ENCODE results near the gene YIF1A. TPM values are rescaled to one million over a fixed set of nuclear protein-coding genes. Genes with fewer than 3 reads are reported as not detected.

YIF1A gene
- total RNA-seq, 1 experiment from 2014 or later = 54.7 TPM

DNA sequence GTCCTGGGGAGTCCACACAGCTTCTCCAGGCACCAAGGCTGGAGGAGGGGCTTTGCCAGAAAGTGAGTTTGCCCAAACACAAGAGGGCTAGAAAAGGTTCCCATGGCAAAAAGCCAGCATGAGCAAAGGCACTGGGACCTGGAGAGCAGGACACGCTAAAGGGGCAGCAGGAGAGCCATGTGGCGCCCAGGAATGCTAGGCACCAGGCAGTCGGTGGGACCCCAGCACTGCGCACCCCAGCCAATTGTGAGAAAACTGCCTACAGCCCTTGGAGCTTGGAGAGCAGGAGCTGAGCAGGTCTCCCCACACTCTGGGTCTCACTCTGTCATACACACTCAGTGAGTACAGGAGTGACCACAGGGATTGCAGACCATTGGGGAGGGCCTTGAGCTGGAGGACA, 25.7 kb downstream of the YIF1A start:
- H3K36me3 ChIP-seq (ENCODE audit: control insufficient read depth in 1 of 2, insufficient read depth in 2 of 2, low read length in 2 of 2) = peaks cover 6 to 12% of the 10 kb centered on the region in 2 experiments
- peaks cover 5 to 28% of the 10 kb centered on the region in 2 experiments for H3K4me1 ChIP-seq (ENCODE audit: control insufficient read depth in 1 of 2, insufficient read depth in 2 of 2, low read length in 2 of 2)
- H3K79me2 ChIP-seq (ENCODE audit: insufficient read depth, low read length) = peaks cover 20% of the 10 kb centered on the region; the same call in 1 of the 2 replicates
- H3K9me3 ChIP-seq (ENCODE audit: control insufficient read depth in 1 of 2, insufficient read depth in 1 of 2, low read depth in 1 of 2, low read length in 2 of 2) = no peaks in the 10 kb centered on the region
- ATAC-seq (no peak), DNase-seq (ENCODE audit: low read depth, low spot score) (no peak)
- H2AFZ ChIP-seq (ENCODE audit: low read depth, low read length, poor library complexity, severe bottlenecking) = no peak overlapping the region
- ChIA-PET CTCF (interaction anchor here (1.2 kb wide), 1 partner anchor 16 kb away, joined by 3 read pairs; no protein-coding TSS in a partner anchor), RAD21 (ENCODE audit: low non-redundant PET in 1 of 2, low total read pairs in 2 of 2, uncharacterized antibody in 2 of 2, unreplicated experiment in 2 of 2) (no interaction called here), POLR2A (no interaction called here)
- BruUV-seq (replicated peaks) = no TSS peak
- H3K4me3 ChIP-seq (replicated peaks in 1 of 2; ENCODE audit: low read depth in 1 of 2, low read length in 2 of 2) = no peak overlapping the region
- TF ChIP-seq, protein P1, sequence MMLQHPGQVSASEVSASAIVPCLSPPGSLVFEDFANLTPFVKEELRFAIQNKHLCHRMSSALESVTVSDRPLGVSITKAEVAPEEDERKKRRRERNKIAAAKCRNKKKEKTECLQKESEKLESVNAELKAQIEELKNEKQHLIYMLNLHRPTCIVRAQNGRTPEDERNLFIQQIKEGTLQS (IDR thresholded peaks at IDR 0.05) = no peak
- TF ChIP-seq POLR2AphosphoS5 (IDR thresholded peaks at IDR 0.05; ENCODE audit: low read depth, low read length) (no peak), CEBPB (IDR thresholded peaks at IDR 0.05; ENCODE audit: low read depth) (no peak), CBX3 (IDR thresholded peaks at IDR 0.05; ENCODE audit: low read depth) (no peak), EGR1 (IDR thresholded peaks at IDR 0.05; ENCODE audit: low read depth) (no peak), FOSL1 (IDR thresholded peaks at IDR 0.05; ENCODE audit: low read depth) (no peak), SRF (IDR thresholded peaks at IDR 0.05; ENCODE audit: low read depth) (no peak), POLR2A (IDR thresholded peaks at IDR 0.05; ENCODE audit: borderline replicate concordance, extremely low read depth, insufficient read depth, insufficient read length) (no peak), SIN3A (IDR thresholded peaks at IDR 0.05; ENCODE audit: low read depth) (no peak), ZFX (IDR thresholded peaks at IDR 0.05) (no peak), EZH2 (IDR thresholded peaks at IDR 0.05) (no peak), SP1 (IDR thresholded peaks at IDR 0.05; ENCODE audit: low read depth) (no peak), JUND (IDR thresholded peaks at IDR 0.05) (no peak), YY1 (IDR thresholded peaks at IDR 0.05; ENCODE audit: extremely low read depth, insufficient replicate concordance, low read depth, low read length) (no peak)
- TF ChIP-seq, protein P2, sequence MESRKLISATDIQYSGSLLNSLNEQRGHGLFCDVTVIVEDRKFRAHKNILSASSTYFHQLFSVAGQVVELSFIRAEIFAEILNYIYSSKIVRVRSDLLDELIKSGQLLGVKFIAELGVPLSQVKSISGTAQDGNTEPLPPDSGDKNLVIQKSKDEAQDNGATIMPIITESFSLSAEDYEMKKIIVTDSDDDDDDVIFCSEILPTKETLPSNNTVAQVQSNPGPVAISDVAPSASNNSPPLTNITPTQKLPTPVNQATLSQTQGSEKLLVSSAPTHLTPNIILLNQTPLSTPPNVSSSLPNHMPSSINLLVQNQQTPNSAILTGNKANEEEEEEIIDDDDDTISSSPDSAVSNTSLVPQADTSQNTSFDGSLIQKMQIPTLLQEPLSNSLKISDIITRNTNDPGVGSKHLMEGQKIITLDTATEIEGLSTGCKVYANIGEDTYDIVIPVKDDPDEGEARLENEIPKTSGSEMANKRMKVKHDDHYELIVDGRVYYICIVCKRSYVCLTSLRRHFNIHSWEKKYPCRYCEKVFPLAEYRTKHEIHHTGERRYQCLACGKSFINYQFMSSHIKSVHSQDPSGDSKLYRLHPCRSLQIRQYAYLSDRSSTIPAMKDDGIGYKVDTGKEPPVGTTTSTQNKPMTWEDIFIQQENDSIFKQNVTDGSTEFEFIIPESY (IDR thresholded peaks at IDR 0.05; ENCODE audit: extremely low read depth, insufficient replicate concordance, low read length) = no peak
- TF ChIP-seq, protein P3, sequence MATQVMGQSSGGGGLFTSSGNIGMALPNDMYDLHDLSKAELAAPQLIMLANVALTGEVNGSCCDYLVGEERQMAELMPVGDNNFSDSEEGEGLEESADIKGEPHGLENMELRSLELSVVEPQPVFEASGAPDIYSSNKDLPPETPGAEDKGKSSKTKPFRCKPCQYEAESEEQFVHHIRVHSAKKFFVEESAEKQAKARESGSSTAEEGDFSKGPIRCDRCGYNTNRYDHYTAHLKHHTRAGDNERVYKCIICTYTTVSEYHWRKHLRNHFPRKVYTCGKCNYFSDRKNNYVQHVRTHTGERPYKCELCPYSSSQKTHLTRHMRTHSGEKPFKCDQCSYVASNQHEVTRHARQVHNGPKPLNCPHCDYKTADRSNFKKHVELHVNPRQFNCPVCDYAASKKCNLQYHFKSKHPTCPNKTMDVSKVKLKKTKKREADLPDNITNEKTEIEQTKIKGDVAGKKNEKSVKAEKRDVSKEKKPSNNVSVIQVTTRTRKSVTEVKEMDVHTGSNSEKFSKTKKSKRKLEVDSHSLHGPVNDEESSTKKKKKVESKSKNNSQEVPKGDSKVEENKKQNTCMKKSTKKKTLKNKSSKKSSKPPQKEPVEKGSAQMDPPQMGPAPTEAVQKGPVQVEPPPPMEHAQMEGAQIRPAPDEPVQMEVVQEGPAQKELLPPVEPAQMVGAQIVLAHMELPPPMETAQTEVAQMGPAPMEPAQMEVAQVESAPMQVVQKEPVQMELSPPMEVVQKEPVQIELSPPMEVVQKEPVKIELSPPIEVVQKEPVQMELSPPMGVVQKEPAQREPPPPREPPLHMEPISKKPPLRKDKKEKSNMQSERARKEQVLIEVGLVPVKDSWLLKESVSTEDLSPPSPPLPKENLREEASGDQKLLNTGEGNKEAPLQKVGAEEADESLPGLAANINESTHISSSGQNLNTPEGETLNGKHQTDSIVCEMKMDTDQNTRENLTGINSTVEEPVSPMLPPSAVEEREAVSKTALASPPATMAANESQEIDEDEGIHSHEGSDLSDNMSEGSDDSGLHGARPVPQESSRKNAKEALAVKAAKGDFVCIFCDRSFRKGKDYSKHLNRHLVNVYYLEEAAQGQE (IDR thresholded peaks at IDR 0.05; ENCODE audit: low read depth) = no peak
- TF ChIP-seq, protein P4, sequence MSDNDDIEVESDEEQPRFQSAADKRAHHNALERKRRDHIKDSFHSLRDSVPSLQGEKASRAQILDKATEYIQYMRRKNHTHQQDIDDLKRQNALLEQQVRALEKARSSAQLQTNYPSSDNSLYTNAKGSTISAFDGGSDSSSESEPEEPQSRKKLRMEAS (IDR thresholded peaks at IDR 0.05) = no peak
- TF ChIP-seq, protein P5, sequence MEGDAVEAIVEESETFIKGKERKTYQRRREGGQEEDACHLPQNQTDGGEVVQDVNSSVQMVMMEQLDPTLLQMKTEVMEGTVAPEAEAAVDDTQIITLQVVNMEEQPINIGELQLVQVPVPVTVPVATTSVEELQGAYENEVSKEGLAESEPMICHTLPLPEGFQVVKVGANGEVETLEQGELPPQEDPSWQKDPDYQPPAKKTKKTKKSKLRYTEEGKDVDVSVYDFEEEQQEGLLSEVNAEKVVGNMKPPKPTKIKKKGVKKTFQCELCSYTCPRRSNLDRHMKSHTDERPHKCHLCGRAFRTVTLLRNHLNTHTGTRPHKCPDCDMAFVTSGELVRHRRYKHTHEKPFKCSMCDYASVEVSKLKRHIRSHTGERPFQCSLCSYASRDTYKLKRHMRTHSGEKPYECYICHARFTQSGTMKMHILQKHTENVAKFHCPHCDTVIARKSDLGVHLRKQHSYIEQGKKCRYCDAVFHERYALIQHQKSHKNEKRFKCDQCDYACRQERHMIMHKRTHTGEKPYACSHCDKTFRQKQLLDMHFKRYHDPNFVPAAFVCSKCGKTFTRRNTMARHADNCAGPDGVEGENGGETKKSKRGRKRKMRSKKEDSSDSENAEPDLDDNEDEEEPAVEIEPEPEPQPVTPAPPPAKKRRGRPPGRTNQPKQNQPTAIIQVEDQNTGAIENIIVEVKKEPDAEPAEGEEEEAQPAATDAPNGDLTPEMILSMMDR (IDR thresholded peaks at IDR 0.05 in 2 of 3, conservative IDR thresholded peaks at IDR 0.05 in 1 of 3; ENCODE audit: borderline replicate concordance in 1 of 3, insufficient read depth in 1 of 3, low read depth in 2 of 3, low read length in 2 of 3) = no peak
- H3K9me2 ChIP-seq (ENCODE audit: insufficient read depth) = no peaks in the 10 kb centered on the region
- no peak overlapping the region for H3K27ac ChIP-seq (ENCODE audit: low read depth, low read length)
- no peaks in the 10 kb centered on the region for H4K20me1 ChIP-seq (ENCODE audit: insufficient read depth)
- intact Hi-C loops (cut with micrococcal nuclease) = no loop called here
- H3K27me3 ChIP-seq (ENCODE audit: insufficient read depth, low read length) = no peaks in the 10 kb centered on the region
- no peak overlapping the region for H3K9ac ChIP-seq (ENCODE audit: low read length)
- no peak overlapping the region for H3K4me2 ChIP-seq (ENCODE audit: low read length)

Data from HCT116 (cell line).